ENCODE results near the gene TMEM150A. TPM values are rescaled to one million over a fixed set of nuclear protein-coding genes. Genes with fewer than 3 reads are reported as not detected.

Gene TMEM150A
- total RNA-seq, 2 experiments from 2014 or later, result 0.92 to 1.1 TPM

GRCh38 chr2:85583667-85584353 is 18.7 kb downstream of the TMEM150A start:
- no peak overlapping the region for H2AFZ ChIP-seq (ENCODE audit: low read length)
- H3K9me2 ChIP-seq (ENCODE audit: insufficient read depth, low read length), result no peaks in the 10 kb centered on the region
- no peak overlapping the region for H3K4me2 ChIP-seq (ENCODE audit: low read length)
- TF ChIP-seq CTCF (conservative IDR thresholded peaks at IDR 0.05; ENCODE audit: low read length) (no peak), EZH2phosphoT487 (IDR thresholded peaks at IDR 0.05; ENCODE audit: borderline replicate concordance, low read depth, low read length) (no peak)
- BruUV-seq (replicated peaks), result no TSS peak
- no peak for DNase-seq (ENCODE audit: low spot score)
- no peak overlapping the region for H3K27ac ChIP-seq (ENCODE audit: low read depth, low read length, poor library complexity, severe bottlenecking)
- peaks cover 27% of the 10 kb centered on the region for H3K4me1 ChIP-seq (ENCODE audit: insufficient read depth, low read length, poor library complexity, severe bottlenecking)
- intact Hi-C loops (cut with micrococcal nuclease; ENCODE audit: unreplicated experiment), result no loop called here
- CTCF ChIA-PET (ENCODE audit: unreplicated experiment), result no interaction called here
- no peaks in the 10 kb centered on the region for H3K9me3 ChIP-seq (ENCODE audit: low read length)
- no peaks in the 10 kb centered on the region for H4K20me1 ChIP-seq (ENCODE audit: insufficient read depth, low read length)
- H3K36me3 ChIP-seq (ENCODE audit: insufficient read depth, low read length), result peaks cover 49% of the 10 kb centered on the region
- POLR2A ChIA-PET, result interaction anchor here (0.8 kb wide), 1 partner anchor 13 kb away, joined by 3 read pairs; no protein-coding TSS in a partner anchor
- peaks cover 16% of the 10 kb centered on the region; the same call in 1 of the 2 replicates for H3K79me2 ChIP-seq (ENCODE audit: insufficient read depth, low read depth, low read length)
- H3K4me3 ChIP-seq (ENCODE audit: low read depth, low read length, poor library complexity, severe bottlenecking), result no peak overlapping the region

- no peak for DNase-seq (ENCODE audit: low spot score)
Observed at GRCh38 chr2:85582492-85582891, 20.0 kb downstream of the TMEM150A start.

More at GRCh38 chr2:85582492-85582891, 20.0 kb downstream of the TMEM150A start:
- POLR2A ChIA-PET, result no interaction called here
- TF ChIP-seq CTCF (conservative IDR thresholded peaks at IDR 0.05; ENCODE audit: low read length) (no peak), EZH2phosphoT487 (IDR thresholded peaks at IDR 0.05; ENCODE audit: borderline replicate concordance, low read depth, low read length) (no peak)
- Histone ChIP-seq H4K20me1 (ENCODE audit: insufficient read depth, low read length) (no peaks in the 10 kb centered on the region), H3K4me2 (ENCODE audit: low read length) (no peak overlapping the region), H3K36me3 (ENCODE audit: insufficient read depth, low read length) (peaks cover 49% of the 10 kb centered on the region), H3K27ac (ENCODE audit: low read depth, low read length, poor library complexity, severe bottlenecking) (no peak overlapping the region), H3K79me2 (ENCODE audit: insufficient read depth, low read depth, low read length) (peaks cover 29% of the 10 kb centered on the region; the same call in 1 of the 2 replicates), H3K4me3 (ENCODE audit: low read depth, low read length, poor library complexity, severe bottlenecking) (no peak overlapping the region), H3K4me1 (ENCODE audit: insufficient read depth, low read length, poor library complexity, severe bottlenecking) (peaks cover 27% of the 10 kb centered on the region), H2AFZ (ENCODE audit: low read length) (no peak overlapping the region), H3K9me3 (ENCODE audit: low read length) (no peaks in the 10 kb centered on the region), H3K9me2 (ENCODE audit: insufficient read depth, low read length) (no peaks in the 10 kb centered on the region)
- no TSS peak for BruUV-seq (replicated peaks)
- intact Hi-C loops (cut with micrococcal nuclease; ENCODE audit: unreplicated experiment), result no loop called here
- CTCF ChIA-PET (ENCODE audit: unreplicated experiment), result no interaction called here

Data from OCI-LY7 (cell line).